MCF 10A (cell line): ENCODE results near the gene TMEM45B. TPM values are rescaled to one million over a fixed set of nuclear protein-coding genes. Genes with fewer than 3 reads are reported as not detected.
"Not testable (repeated sequence)": the region's sequence is repeated elsewhere in the genome, so short reads cannot be mapped to it uniquely, and the experiment has no call there.

Source experiments
- BruUV-seq: library from RNA; stranded (reverse); fragments of 400-500 nt; replicated peaks from 2 replicates; lab custom pipeline; 2021; lab: Mats Ljungman, UMichigan
- CTCF ChIA-PET: fragments of 300-600 bp; sonication (Branson Sonifier 250); formaldehyde crosslinking; extraction: SDS; loops from one replicate; lab custom pipeline; 2021; ENCODE audit warnings: antibody characterized with exemption, inconsistent platforms; lab: Yijun Ruan, JAX
- POLR2A ChIA-PET: fragments of 300-600, 350-650 bp; sonication (Branson Sonifier 250); formaldehyde crosslinking; extraction: SDS; loops from one replicate; lab custom pipeline; 2020; ENCODE audit warnings: antibody characterized with exemption, inconsistent platforms; lab: Yijun Ruan, JAX
- DNase-seq: peaks from one replicate; pipeline ENCODE4 v3.0.0-alpha.2; 2018; ENCODE audit not compliant: unreplicated experiment
- H3K27ac Mint-ChIP-seq: one replicate; pipeline ENCODE4 v1.8.0; 2022; ENCODE audit warnings: mild to moderate bottlenecking, low read depth, mixed read lengths; ENCODE audit not compliant: unreplicated experiment
- H3K27me3 Mint-ChIP-seq: one replicate; pipeline ENCODE4 v1.8.0; 2022; ENCODE audit warnings: mixed read lengths; ENCODE audit not compliant: insufficient read depth, unreplicated experiment
- H3K36me3 Mint-ChIP-seq: one replicate; pipeline ENCODE4 v1.8.0; 2022; ENCODE audit warnings: mild to moderate bottlenecking, moderate library complexity, mixed read lengths; ENCODE audit not compliant: insufficient read depth, unreplicated experiment
- H3K4me1 Mint-ChIP-seq: one replicate; pipeline ENCODE4 v1.8.0; 2022; ENCODE audit warnings: mixed read lengths; ENCODE audit not compliant: insufficient read depth, unreplicated experiment
- H3K4me3 Mint-ChIP-seq: one replicate; pipeline ENCODE4 v1.8.0; 2022; ENCODE audit warnings: mild to moderate bottlenecking, moderate library complexity, mixed read lengths; ENCODE audit not compliant: unreplicated experiment
- H3K9me3 Mint-ChIP-seq: one replicate; pipeline ENCODE4 v1.8.0; 2022; ENCODE audit warnings: mixed read lengths; ENCODE audit not compliant: unreplicated experiment
- CTCF ChIP-seq: fragments of 200-600 bp; IDR thresholded peaks from one replicate; pipeline ENCODE4 v1.8.0; 2022; ENCODE audit warnings: antibody characterized with exemption, mild to moderate bottlenecking; ENCODE audit not compliant: unreplicated experiment
- intact Hi-C: fragments of 100-400 bp; cut with micrococcal nuclease; formaldehyde crosslinking; loops from 2 replicates; pipeline ENCODE4 v1.14.1; 2022
- total RNA-seq: library from RNA; stranded (reverse); gene quantifications from 2 replicates; pipeline ENCODE4 v1.2.3, GENCODE V29; 2022

TMEM45B gene
- total RNA-seq, 1 experiment from 2014 or later = not detected

- CTCF ChIA-PET = interaction anchor here (0.6 to 1.0 kb wide), 3 partner anchors 27 to 98 kb away, joined by 3 to 5 read pairs (median 3); no protein-coding TSS in a partner anchor
- POLR2A ChIA-PET = no interaction called here
- no peak overlapping the region for H3K27ac Mint-ChIP-seq
- peaks cover 11% of the 10 kb centered on the region for H3K4me1 Mint-ChIP-seq
- no peaks in the 10 kb centered on the region for H3K9me3 Mint-ChIP-seq
- intact Hi-C loops = no loop called here
- BruUV-seq = no TSS peak
- H3K27me3 Mint-ChIP-seq = no peaks in the 10 kb centered on the region
- TF ChIP-seq CTCF = no peak
- no peak for DNase-seq
- H3K4me3 Mint-ChIP-seq = no peak overlapping the region
- peaks cover 5% of the 10 kb centered on the region for H3K36me3 Mint-ChIP-seq
Measured at GRCh38 chr11:129813231-129813791, 2.3 kb upstream of the TMEM45B start.

GRCh38 chr11:129814244-129815014 lies 1.2 kb upstream of the TMEM45B start:
- CTCF ChIA-PET = interaction anchor here (0.5 to 1.1 kb wide), 2 partner anchors 12 to 37 kb away, joined by 3 read pairs; no protein-coding TSS in a partner anchor
- H3K27ac Mint-ChIP-seq = no peak overlapping the region
- H3K4me3 Mint-ChIP-seq = no peak overlapping the region

GRCh38 chr11:129817534-129818051 lies 1.9 kb downstream of the TMEM45B start:
- H3K27ac Mint-ChIP-seq = no peak overlapping the region
- H3K4me3 Mint-ChIP-seq = no peak overlapping the region
- ChIA-PET CTCF (interaction anchor here (1.0 to 1.1 kb wide), 2 partner anchors 30 to 32 kb away, joined by 3 read pairs; no protein-coding TSS in a partner anchor), POLR2A (interaction anchor here (1.4 to 1.9 kb wide), 4 partner anchors 11 to 77 kb away, joined by 3 to 5 read pairs (median 5); no protein-coding TSS in a partner anchor)
- H3K36me3 Mint-ChIP-seq = peaks cover 5% of the 10 kb centered on the region
- no TSS peak for BruUV-seq
- DNase-seq = no peak
- H3K9me3 Mint-ChIP-seq = no peaks in the 10 kb centered on the region
- intact Hi-C loops = no loop called here
- no peaks in the 10 kb centered on the region for H3K27me3 Mint-ChIP-seq
- TF ChIP-seq CTCF = no peak
- peaks cover 11% of the 10 kb centered on the region for H3K4me1 Mint-ChIP-seq

More at GRCh38 chr11:129814244-129815014, 1.2 kb upstream of the TMEM45B start:
- H3K27me3 Mint-ChIP-seq = no peaks in the 10 kb centered on the region
- DNase-seq = no peak
- no peak for TF ChIP-seq CTCF
- BruUV-seq = no TSS peak
- H3K9me3 Mint-ChIP-seq = no peaks in the 10 kb centered on the region
- POLR2A ChIA-PET = no interaction called here
- peaks cover 11% of the 10 kb centered on the region for H3K4me1 Mint-ChIP-seq
- peaks cover 5% of the 10 kb centered on the region for H3K36me3 Mint-ChIP-seq
- intact Hi-C loops = no loop called here

GRCh38 chr11:129818236-129818635 lies 2.6 kb downstream of the TMEM45B start:
- DNase-seq, H3K9me3 Mint-ChIP-seq, H3K4me3 Mint-ChIP-seq, H3K27ac Mint-ChIP-seq, H3K36me3 Mint-ChIP-seq, intact Hi-C loops, BruUV-seq, H3K27me3 Mint-ChIP-seq: not testable (repeated sequence)
- POLR2A ChIA-PET = interaction anchor here (1.4 to 1.9 kb wide), 4 partner anchors 10 to 76 kb away, joined by 3 to 5 read pairs (median 5); no protein-coding TSS in a partner anchor
- CTCF ChIA-PET = interaction anchor here (0.7 to 1.1 kb wide), 3 partner anchors 31 to 78 kb away, joined by 3 read pairs; no protein-coding TSS in a partner anchor
- peaks cover 11% of the 10 kb centered on the region for H3K4me1 Mint-ChIP-seq
